ENCODE results near the gene FLG.
A peak's percentile ranks its signal among the peaks of the same experiment; 100 is the strongest.
"Not testable (repeated sequence)": the region's sequence is repeated elsewhere in the genome, so short reads cannot be mapped to it uniquely, and the experiment has no call there.

Gene FLG

DNA sequence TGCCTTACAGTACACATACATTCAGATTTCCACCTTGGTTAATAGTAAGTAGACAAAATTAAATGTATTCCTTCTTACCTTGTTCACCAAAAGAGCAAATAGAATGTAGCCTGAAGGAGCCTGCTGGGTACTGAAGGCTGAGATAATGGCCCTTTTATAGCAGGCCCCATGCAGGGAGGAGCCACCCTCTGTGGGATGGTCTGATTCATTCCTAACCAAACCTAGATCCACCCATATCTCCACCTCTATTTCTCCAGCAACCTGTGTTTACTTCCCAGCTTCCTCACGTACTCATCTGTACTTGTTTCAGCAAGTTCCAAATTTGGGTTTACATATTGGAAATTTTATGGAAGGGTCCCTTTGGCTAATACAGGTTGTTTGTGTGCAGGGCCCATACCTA lies at the start of gene FLG:
FLG (minus strand) TSS at position 129 of the 400 bp plus-strand sequence. CDS start 9,783 bp downstream, outside the sequence.
- no peak for DNase-seq (ENCODE audit: low spot score)

DNA sequence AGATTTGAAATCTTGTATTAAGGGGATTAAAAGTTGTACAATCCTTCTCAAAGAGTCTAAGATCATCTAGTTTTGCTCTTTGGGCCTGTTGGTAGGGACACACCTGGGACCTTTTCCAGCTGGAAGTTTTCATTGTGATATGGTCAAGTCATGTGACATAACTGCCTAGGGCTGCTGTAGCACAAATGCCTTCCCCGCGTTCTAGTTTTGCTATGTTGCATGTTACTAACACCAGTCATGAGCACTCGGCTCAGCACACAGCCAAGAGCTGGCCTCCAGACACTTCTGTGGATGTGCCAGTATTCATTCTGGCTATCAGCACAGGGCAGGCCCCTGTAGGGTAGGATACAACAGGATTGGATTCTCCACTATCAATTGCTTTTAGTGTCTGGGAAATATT lies 49.4 kb upstream of the FLG start:
- DNase-seq (ENCODE audit: low spot score): no peak

GRCh38 chr1:152372672-152373071 lies 47.6 kb upstream of the FLG start:
- DNase-seq (ENCODE audit: low spot score): no peak

DNA sequence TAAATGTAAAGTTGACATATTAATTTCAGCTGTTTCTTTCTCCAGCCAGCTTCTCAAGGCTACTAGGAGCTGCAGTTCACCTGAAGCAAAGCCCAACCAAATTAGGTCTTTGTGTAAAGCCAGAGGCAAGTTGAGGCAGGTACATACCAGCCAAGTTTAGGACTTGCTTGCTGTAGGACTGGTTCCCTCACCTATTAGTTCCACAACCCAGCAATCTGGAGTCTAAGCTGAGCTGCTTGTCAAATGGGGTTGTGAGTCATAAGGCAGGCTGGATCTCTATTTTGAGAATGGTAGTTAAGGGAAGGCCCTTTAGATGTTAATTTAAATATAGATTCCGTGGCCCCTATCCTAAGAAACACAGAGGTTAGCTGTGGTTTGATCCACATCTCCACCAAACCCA lies 42.4 kb upstream of the FLG start:
- DNase-seq (ENCODE audit: low spot score): no peak

DNA sequence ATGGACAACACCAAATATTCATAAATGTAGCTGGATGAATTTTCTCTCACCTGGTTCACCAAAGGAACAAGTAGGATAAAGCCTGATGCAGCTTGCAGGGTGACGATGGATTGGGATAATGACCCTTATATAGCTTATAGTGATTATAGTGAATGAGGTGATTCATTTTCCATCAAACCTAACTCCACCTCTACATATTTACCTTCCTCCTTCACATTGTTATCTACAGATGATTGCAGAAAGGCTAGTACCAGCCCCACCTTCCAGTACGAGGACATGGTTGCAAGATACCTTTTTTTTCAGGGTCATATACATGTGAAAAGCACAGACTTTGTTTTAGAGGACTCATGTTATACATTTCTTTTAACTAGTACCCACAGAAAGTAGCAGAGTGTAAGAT lies 34.9 kb upstream of the FLG start, which contains the start of gene FLG2:
FLG2 (minus strand) TSS at position 101 of the 400 bp plus-strand sequence. CDS start 1,122 bp downstream, outside the sequence.
- no peak for DNase-seq (ENCODE audit: low spot score)

- DNase-seq (ENCODE audit: low spot score): no peak
These were observed 31.7 kb upstream of the FLG start for GRCh38 chr1:152356736-152357135.

DNA sequence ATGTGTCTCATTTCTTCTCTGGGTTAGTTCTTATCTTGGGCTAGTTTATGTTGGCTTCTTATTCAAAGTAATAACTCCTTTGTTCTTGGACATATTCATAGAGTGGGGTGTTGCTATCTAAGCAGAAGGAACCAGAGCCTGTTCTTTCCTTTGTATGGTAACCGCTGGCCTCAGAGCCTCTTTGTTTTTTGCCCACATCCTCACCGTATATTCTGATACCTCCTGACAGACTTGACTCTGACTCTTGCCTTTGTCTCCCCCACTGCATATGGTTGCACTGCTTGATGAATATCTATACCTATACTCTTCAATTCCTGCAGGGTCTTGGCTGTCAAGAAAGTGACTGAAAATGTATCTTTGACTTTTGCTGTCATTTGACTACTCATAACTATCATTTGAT lies 24.6 kb upstream of the FLG start:
- DNase-seq (ENCODE audit: low spot score): no peak

DNA sequence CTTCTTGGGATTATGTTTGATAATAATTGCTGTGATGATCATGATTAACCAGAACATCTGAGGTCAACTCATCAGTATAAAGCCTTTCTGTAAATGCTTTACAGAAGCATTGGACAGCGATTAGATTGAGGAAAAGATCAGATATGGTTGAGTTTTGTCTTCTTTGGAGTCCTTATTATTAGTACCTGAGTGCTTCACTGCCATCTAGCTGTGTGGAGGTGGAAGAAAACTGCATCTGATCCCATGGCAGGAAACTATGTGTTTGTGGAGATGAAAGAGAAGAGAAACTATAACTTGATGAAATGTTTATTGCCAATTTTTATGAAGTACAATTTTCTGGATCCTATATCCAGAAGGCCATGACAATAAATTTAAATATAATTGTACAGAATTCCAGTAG lies 23.4 kb upstream of the FLG start:
- no peak for DNase-seq (ENCODE audit: low spot score)

DNA sequence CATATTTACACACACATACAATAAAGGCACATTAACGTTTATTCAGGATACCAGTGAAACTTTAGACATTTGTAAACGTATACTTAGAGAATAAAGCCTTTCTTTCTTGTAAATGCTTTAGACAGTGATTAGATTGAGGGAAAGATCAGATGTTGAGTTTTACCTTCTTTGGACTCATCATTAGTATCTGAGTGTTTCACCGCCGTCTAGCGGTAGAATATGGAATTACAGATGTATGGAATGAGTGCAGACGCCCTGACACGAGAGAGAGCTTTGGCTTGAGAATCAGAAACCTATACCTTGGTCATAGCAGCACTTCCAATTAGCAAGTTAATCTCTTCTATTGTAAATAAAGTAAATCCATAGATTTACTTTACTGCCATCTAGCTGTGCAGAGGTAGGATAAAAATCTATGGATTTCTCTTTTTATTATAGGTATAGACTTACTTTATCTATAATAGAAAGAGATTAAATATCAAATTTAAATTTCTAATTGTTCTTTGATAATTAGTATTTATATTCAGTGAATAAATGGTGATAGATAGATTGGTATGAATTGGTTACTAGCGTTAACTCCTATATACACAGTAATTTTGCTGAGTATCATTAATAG lies 22.2 kb upstream of the FLG start:
- peak; percentile 53 for DNase-seq (ENCODE audit: low spot score)

DNA sequence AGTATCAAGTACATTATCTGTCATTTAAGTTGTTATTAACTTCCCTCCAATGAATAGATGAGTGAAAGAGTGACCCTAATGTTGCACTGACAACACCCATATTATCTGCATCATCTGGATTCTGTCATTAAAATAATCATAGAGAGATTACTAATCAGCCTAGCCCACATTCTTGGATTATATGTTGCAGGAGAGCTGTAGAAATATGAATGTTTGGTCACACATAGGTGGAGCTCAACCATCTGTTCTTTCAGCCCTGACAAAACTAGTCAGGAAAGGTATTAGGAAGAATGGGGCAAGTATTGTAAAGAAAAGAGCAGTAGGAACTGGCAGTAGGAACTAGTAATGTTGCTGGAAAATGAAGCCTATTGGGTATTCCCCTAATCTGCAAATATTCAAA lies 19.4 kb upstream of the FLG start:
- DNase-seq (ENCODE audit: low spot score): no peak

- no peak for DNase-seq (ENCODE audit: low spot score)
These were observed 18.0 kb upstream of the FLG start for GRCh38 chr1:152343006-152343405.

- DNase-seq (ENCODE audit: low spot score): no peak
These were observed 10.4 kb upstream of the FLG start for GRCh38 chr1:152335399-152335798.

GRCh38 chr1:152328801-152329391 lies 3.9 kb upstream of the FLG start:
- DNase-seq (ENCODE audit: low spot score): no peak

DNA sequence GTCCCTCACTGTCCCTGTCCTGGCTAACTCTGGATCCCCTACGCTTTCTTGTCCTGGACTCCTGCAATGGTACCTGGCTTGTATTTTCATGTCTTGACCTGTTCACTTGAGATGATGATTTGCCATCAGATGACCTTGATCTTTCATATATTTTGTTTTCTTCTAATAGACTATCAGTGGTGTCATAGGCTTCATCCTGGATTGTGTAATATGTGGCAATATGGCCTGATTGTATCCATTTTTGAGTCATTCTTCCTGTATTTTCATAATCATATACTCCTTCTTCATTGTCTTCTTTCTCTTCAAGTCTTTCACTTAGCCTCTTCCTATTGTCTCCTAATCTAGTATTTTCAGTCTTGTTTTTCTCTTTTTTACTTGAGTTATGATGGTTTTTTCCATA lies 11.1 kb downstream of the FLG start:
- DNase-seq (ENCODE audit: low spot score): no peak

DNA sequence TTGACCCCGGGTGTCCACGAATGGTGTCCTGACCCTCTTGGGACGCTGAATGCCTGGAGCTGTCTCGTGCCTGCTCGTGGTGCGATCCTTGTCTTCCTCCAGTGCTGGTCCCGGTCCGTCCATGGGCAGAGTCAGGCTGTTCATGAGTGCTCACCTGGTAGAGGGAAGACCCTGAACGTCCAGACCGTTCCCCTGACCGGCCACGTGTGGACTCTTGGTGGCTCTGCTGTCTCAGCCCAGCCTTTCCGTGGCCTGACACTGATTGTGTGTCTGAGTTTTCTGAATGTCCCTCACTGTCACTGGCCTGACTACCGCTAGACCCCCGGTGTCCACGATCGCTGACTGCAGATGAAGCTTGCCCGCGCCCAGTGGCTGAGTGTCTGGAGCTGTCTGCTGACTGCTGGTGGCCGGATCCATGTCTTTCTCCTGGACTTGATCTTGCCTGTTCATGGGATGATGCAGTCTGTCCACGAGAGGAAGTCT lies 11.7 kb downstream of the FLG start:
- no peak for DNase-seq (ENCODE audit: low spot score)

GRCh38 chr1:152312169-152312568 lies 12.9 kb downstream of the FLG start:
- not testable (repeated sequence) for DNase-seq (ENCODE audit: low spot score)

GRCh38 chr1:152309955-152310354 lies 15.1 kb downstream of the FLG start:
- no peak for DNase-seq (ENCODE audit: low spot score)

- DNase-seq (ENCODE audit: low spot score): not testable (repeated sequence)
These were observed 15.6 kb downstream of the FLG start for GRCh38 chr1:152309320-152309901.

DNA sequence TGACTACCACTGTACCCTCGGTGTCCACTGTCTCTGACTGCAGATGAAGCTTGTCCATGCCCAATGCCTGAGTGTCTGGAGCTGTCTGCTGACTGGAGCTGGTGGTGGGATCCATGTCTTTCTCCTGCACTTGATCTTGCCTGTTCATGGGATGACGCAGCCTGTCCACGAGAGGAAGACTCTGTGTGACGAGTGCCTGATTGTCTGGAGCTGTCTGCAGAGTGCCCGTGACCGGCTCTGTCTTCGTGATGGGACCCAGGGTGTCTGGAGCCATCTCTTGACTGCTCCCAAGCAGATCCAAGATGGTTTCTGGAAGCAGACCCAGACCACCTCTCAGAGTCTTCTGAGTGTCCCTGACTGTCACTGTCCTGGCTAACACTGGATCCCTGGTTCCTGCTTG lies 16.3 kb downstream of the FLG start:
- DNase-seq (ENCODE audit: low spot score): not testable (repeated sequence)

DNA sequence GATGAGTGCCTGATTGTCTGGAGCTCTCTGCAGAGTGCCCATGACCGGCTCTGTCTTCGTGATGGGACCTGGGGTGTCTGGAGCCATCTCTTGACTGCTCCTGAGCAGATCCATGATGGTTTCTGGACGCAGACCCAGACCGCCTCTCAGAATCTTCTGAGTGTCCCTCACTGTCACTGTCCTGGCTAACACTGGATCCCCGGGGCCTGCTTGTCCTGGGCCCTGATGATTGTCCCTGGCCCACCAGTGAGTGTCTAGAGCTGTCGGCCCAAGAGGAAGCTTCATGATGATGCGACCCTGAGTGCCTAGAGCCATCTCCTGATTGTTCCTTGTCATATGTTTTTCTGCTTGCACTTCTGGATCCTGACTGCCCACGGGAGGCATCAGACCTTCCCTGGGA lies 17.1 kb downstream of the FLG start:
- DNase-seq (ENCODE audit: low spot score): not testable (repeated sequence)

- not testable (repeated sequence) for DNase-seq (ENCODE audit: low spot score)
These were observed 18.9 kb downstream of the FLG start for GRCh38 chr1:152306123-152306522.

DNA sequence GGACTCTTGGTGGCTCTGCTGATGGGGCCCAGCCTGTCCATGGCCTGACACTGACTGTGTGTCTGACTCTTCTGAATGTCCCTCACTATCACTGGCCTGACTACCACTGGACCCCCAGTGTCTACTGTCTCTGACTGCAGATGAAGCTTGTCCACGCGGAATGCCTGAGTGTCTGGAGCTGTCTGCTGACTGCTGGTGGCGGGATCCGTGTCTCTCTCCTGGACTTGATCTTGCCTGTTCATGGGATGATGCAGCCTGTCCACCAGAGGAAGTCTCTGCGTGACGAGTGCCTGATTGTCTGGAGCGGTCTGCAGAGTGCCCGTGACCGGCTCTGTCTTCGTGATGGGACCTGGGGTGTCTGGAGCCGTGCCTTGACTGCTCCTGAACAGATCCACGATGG lies 20.3 kb downstream of the FLG start:
- not testable (repeated sequence) for DNase-seq (ENCODE audit: low spot score)

- DNase-seq (ENCODE audit: low spot score): not testable (repeated sequence)
These were observed 21.7 kb downstream of the FLG start for GRCh38 chr1:152303139-152303872.

All from CD4-positive, alpha-beta T cell treated with Interleukin-6 at 100 ng/mL for 8 hours (primary cell).